GM03348 (cell line): ENCODE measurements around the gene FAM136A.
"Not testable (repeated sequence)": the region's sequence is repeated elsewhere in the genome, so short reads cannot be mapped to it uniquely, and the experiment has no call there.

Experiments used
- DNase-seq: peaks from one replicate; pipeline ENCODE4 v3.0.0; 2012; ENCODE audit warnings: low spot score

FAM136A gene

DNA sequence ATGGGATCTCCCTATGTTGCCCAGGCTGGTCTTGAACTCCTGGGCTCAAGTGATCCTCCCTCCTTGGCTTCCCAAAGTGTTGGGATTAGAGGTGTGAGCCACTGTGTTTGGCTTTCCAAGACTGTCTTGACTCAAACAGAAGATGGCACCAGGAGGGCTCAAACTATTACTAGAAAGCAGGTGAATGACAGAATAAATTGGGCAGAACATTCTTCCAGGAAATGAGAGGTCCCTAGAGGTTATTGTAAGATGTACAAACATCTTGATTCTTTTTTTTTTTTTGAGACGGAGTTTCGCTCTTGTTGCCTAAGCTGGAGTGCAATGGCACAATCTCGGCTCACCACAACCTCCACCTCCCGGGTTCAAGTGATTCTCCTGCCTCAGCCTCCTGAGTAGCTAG is 4.0 kb downstream of the FAM136A start:
- DNase-seq: not testable (repeated sequence)

GRCh38 chr2:70283500-70284191 is 18.2 kb downstream of the FAM136A start:
- no peak for DNase-seq

DNA sequence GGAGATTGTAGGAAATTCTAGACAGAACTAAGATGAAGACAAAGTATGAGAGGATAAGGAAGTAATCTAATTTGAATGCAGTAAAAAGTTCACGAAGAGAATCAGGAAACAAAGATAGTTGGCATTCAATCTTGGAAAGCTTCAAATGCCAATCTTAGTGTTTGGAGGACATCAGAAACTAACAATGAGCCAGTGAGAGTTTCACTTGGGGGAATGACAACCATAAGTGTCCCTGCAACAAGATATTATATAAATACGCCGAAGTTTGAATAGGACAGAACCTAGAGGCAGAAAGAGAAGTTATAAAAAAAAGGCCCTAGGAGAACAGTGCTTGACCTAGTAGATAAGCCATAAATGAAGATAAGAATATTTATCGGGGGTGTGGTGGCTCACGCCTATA is 19.4 kb downstream of the FAM136A start:
- DNase-seq: no peak

GRCh38 chr2:70280242-70280798 is 21.5 kb downstream of the FAM136A start:
- DNase-seq: no peak

- no peak for DNase-seq
Observed at GRCh38 chr2:70270323-70270722, 31.5 kb downstream of the FAM136A start.

DNA sequence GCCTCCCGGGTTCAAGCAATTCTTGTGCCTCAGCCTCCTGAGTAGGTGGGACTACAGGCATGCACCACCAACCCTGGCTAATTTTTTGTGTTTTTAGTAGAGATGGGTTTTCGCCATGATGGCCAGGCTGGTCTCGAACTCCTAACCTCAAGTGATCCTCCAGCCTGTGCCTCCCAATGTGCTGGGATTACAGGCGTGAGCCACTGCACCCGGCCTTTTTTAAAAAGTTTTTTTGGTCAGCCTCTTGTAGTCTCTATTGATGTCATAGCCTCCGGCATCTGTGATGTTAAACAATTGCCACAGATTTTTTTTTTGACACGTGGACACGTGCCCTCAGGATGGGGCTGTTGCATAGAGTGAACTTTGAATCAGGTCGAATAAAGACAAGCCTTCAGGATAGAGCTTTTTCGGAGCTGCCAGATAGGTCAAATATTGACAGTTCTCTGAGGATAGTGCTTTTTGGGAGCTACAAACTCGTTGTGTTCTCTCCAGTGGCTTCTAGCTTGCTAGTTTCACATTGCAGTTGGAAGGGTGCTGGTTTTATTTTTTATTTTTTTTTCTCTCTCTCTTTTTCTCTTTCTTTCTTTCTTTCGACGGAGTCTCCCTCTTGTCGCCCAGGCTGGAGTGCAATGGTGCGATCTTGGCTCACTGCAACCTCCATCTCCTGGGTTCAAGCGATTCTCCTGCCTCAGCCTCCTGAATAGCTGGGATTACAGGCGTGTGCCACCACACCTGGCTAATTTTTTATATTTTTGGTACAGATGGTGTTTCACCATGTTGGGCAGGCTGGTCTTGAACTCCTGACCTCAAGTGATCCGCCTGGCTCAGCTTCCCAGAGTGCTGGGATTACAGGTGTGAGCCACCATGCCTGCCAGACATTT is 32.2 kb downstream of the FAM136A start:
- DNase-seq: not testable (repeated sequence)

DNA sequence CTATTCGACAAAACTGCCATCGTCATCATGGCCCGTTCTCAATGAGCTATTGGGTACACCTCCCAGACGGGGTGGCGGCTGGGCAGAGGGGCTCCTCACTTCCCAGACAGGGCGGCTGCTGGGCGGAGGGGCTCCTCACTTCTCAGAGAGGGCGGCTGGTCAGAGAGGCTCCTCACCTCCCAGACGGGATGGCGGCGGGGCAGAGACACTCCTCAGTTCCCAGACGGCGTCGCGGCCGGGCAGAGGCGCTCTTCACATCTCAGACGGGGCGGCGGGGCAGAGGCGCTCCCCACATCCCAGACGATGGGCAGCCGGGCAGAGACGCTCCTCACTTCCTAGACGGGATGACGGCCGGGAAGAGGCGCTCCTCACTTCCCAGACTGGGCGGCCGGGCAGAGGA is 34.9 kb downstream of the FAM136A start:
- DNase-seq: not testable (repeated sequence)

- no peak for DNase-seq
Observed at GRCh38 chr2:70261501-70261900, 40.4 kb downstream of the FAM136A start.

DNA sequence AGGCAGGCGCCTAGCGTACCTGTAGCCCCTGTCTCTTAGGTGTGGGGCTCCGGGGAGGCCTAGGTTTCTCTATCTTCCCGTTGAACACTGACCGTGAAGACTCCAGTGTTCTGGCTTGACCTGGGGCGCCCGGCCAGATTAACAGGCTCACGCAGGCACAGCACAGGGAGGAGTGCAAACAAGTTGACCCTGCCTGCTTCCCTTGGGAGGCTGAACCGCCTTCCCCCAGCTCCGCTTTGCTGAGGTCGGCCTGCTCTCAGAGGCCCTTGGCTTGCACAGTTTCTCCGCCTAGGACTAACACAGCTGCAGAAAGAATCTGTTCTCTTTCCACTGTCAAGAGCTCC is 43.4 kb downstream of the FAM136A start:
- peak; percentile 60 for DNase-seq

- no peak for DNase-seq
Observed at GRCh38 chr2:70255637-70256314, 46.1 kb downstream of the FAM136A start.

DNA sequence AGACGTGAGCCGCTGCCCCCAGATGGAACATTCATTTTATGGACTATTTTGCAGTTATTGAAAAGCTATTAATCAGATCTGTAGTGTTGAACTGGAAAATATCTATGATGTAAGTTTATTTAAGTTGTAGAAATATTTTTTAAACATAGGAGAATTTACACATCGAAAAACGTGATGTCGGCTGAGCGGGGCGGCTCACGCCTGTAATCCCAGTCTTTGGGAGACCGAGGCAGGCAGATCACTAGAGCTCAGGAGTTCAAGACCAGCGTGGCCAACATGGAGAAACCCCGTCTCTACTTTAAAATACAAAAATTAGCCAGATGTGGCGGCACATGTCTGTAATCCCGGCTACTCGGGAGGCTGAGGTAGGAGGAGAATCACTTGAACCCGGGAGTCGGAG is 51.4 kb downstream of the FAM136A start:
- no peak for DNase-seq

GRCh38 chr2:70248181-70248847 is 53.6 kb downstream of the FAM136A start, which contains the start of gene TIA1:
Gene TIA1, minus strand, starts transcription at chr2:70248628. Its CDS starts 198 bp downstream, at chr2:70248430.
- DNase-seq: peak; percentile 98

GRCh38 chr2:70247364-70248180 is 54.3 kb downstream of the FAM136A start:
- DNase-seq: no peak
